Endometrial microvascular endothelial cells (primary cell): ENCODE measurements around the gene CMPK2. TPM values are rescaled to one million over a fixed set of nuclear protein-coding genes. Genes with fewer than 3 reads are reported as not detected.
"Not testable (repeated sequence)": the region's sequence is repeated elsewhere in the genome, so short reads cannot be mapped to it uniquely, and the experiment has no call there.

Source experiments
- in situ Hi-C: cut with HindIII; loops from 2 replicates; pipeline ENCODE4 v1.10.0; 2017; ENCODE audit warnings: low sequenced_read_pairs, low pct_unique_long_range_greater_than_20kb; ENCODE audit errors: inconsistent ontology term
- total RNA-seq: library from RNA; depleted of rRNA; stranded (reverse); fragments of >200 nt; gene quantifications from one replicate; pipeline ENCODE4 v1.2.3, GENCODE V29; 2015; ENCODE audit errors: inconsistent ontology term

The CMPK2 gene
- total RNA-seq: 18.2 TPM

- in situ Hi-C loops: no loop called here
These were observed at the start of gene CMPK2 for GRCh38 chr2:6865346-6866274. Gene CMPK2, minus strand, starts transcription at chr2:6865907. Its CDS starts 211 bp downstream, at chr2:6865696.

- in situ Hi-C loops: no loop called here
These were observed 49.7 kb upstream of the CMPK2 start for GRCh38 chr2:6915399-6915798.

- in situ Hi-C loops: no loop called here
These were observed 49.1 kb upstream of the CMPK2 start for GRCh38 chr2:6914828-6915227.

GRCh38 chr2:6913415-6914157, 47.9 kb upstream of the CMPK2 start:
- in situ Hi-C loops: no loop called here

GRCh38 chr2:6911721-6912120, 46.0 kb upstream of the CMPK2 start:
- in situ Hi-C loops: no loop called here

GRCh38 chr2:6909431-6910385, 44.0 kb upstream of the CMPK2 start:
- in situ Hi-C loops: no loop called here

- in situ Hi-C loops: no loop called here
These were observed 42.6 kb upstream of the CMPK2 start for GRCh38 chr2:6908291-6908690.

- in situ Hi-C loops: no loop called here
These were observed 40.5 kb upstream of the CMPK2 start for GRCh38 chr2:6906165-6906741.

- in situ Hi-C loops: no loop called here
These were observed 40.0 kb upstream of the CMPK2 start for GRCh38 chr2:6905668-6906067.

GRCh38 chr2:6902581-6902980, 36.9 kb upstream of the CMPK2 start:
- in situ Hi-C loops: not testable (repeated sequence)

- in situ Hi-C loops: no loop called here
These were observed 31.4 kb upstream of the CMPK2 start for GRCh38 chr2:6896930-6897759.

- in situ Hi-C loops: no loop called here
These were observed 28.3 kb upstream of the CMPK2 start for GRCh38 chr2:6893876-6894482.

- in situ Hi-C loops: no loop called here
These were observed 23.0 kb upstream of the CMPK2 start for GRCh38 chr2:6888724-6889123.

GRCh38 chr2:6887751-6888192, 22.1 kb upstream of the CMPK2 start:
- in situ Hi-C loops: no loop called here

GRCh38 chr2:6885968-6886367, 20.3 kb upstream of the CMPK2 start:
- in situ Hi-C loops: no loop called here

- in situ Hi-C loops: no loop called here
These were observed 19.8 kb upstream of the CMPK2 start for GRCh38 chr2:6885551-6885950.

- in situ Hi-C loops: no loop called here
These were observed 17.9 kb upstream of the CMPK2 start for GRCh38 chr2:6883448-6884122.
